ENCODE data around the gene ATRIP.

Gene ATRIP

DNA sequence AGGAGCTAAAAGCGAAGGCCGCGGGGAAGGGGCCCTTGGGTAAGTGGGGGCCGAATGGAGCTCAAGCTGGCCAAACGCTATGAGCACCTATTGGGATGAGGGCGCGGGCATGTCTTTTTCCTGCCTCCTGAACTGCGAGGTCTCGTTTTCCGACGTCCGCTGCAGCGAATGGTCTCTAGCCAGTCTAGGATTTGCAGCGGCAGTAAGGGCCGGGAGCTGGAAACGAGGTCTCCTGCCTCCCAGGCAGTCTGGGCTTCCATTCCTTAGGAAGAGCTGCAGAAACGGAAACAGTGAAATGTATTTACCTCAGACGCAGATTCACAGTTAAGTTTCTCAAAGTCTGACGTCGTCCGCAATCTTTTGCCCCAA, 6.0 kb upstream of the ATRIP start:
- no peak for TF ChIP-seq EZH2 (IDR thresholded peaks at IDR 0.05; ENCODE audit: borderline replicate concordance, low read length)
- TF ChIP-seq, protein P1, sequence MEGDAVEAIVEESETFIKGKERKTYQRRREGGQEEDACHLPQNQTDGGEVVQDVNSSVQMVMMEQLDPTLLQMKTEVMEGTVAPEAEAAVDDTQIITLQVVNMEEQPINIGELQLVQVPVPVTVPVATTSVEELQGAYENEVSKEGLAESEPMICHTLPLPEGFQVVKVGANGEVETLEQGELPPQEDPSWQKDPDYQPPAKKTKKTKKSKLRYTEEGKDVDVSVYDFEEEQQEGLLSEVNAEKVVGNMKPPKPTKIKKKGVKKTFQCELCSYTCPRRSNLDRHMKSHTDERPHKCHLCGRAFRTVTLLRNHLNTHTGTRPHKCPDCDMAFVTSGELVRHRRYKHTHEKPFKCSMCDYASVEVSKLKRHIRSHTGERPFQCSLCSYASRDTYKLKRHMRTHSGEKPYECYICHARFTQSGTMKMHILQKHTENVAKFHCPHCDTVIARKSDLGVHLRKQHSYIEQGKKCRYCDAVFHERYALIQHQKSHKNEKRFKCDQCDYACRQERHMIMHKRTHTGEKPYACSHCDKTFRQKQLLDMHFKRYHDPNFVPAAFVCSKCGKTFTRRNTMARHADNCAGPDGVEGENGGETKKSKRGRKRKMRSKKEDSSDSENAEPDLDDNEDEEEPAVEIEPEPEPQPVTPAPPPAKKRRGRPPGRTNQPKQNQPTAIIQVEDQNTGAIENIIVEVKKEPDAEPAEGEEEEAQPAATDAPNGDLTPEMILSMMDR (IDR thresholded peaks at IDR 0.05; ENCODE audit: low read length) = no peak
- H3K36me3 ChIP-seq (ENCODE audit: insufficient read depth, low read length) = peaks cover 34% of the 10 kb centered on the region
- peak overlapping the region; percentile 55 for H3K27ac ChIP-seq (ENCODE audit: low read depth, low read length, poor library complexity, severe bottlenecking)
- H3K9me2 ChIP-seq (ENCODE audit: low read depth, low read length) = no peaks in the 10 kb centered on the region
- H3K4me1 ChIP-seq (ENCODE audit: insufficient read depth, low read length, severe bottlenecking) = peaks cover 56% of the 10 kb centered on the region
- H3F3A ChIP-seq (ENCODE audit: insufficient read depth, low read length) = 0 out of 2 replicates have a peak, but pooled peaks cover 2% of the 10 kb centered on the region
- peak overlapping the region; percentile 76 for H3K4me2 ChIP-seq (ENCODE audit: low read length)
- peak overlapping the region; percentile 80 for H3K4me3 ChIP-seq (ENCODE audit: low read depth, low read length, poor library complexity, severe bottlenecking)
- H3K79me2 ChIP-seq (ENCODE audit: insufficient read depth, low read length) = peaks cover 19% of the 10 kb centered on the region
- H4K20me1 ChIP-seq (ENCODE audit: insufficient read depth, low read length) = no peaks in the 10 kb centered on the region
- H3K9ac ChIP-seq (ENCODE audit: low read length) = peak overlapping the region; percentile 83
- H3K27me3 ChIP-seq (ENCODE audit: insufficient read depth, low read length) = no peaks in the 10 kb centered on the region
- H3K9me3 ChIP-seq (ENCODE audit: low read length) = no peaks in the 10 kb centered on the region
- H2AFZ ChIP-seq (ENCODE audit: low read length) = no peak overlapping the region

DNA sequence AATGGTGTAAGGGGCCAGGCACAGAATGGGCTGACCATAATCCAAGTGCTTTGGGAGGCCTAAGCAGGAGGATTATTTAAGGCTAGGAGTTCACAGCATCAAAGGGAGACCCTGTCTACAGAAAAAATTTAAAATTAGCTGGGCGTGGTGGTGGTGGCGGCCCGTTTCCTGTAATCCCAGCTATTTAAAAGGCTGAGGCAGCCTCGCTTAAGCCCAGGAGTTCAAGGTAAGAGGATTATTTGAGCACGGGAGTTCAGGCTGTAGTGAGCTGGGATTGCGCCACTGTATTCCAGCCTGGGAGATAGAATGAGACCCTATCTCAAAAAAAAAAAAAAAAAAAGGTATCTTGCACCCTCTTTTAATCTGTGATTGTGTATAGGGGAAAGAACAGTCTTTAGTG, 4.6 kb upstream of the ATRIP start:
- no peaks in the 10 kb centered on the region for H3K27me3 ChIP-seq (ENCODE audit: insufficient read depth, low read length)
- H3K9ac ChIP-seq (ENCODE audit: low read length) = peak overlapping the region; percentile 83; the same call in 1 of the 2 replicates
- peaks cover 49% of the 10 kb centered on the region for H3K4me1 ChIP-seq (ENCODE audit: insufficient read depth, low read length, severe bottlenecking)
- peak overlapping the region; percentile 80 for H3K4me3 ChIP-seq (ENCODE audit: low read depth, low read length, poor library complexity, severe bottlenecking)
- no peaks in the 10 kb centered on the region for H4K20me1 ChIP-seq (ENCODE audit: insufficient read depth, low read length)
- H3K9me3 ChIP-seq (ENCODE audit: low read length) = no peaks in the 10 kb centered on the region
- 0 out of 2 replicates have a peak, but pooled peaks cover 2% of the 10 kb centered on the region for H3F3A ChIP-seq (ENCODE audit: insufficient read depth, low read length)
- H3K9me2 ChIP-seq (ENCODE audit: low read depth, low read length) = no peaks in the 10 kb centered on the region
- no peak overlapping the region for H3K27ac ChIP-seq (ENCODE audit: low read depth, low read length, poor library complexity, severe bottlenecking)
- TF ChIP-seq, protein P1 (IDR thresholded peaks at IDR 0.05; ENCODE audit: low read length) = no peak
- TF ChIP-seq EZH2 (IDR thresholded peaks at IDR 0.05; ENCODE audit: borderline replicate concordance, low read length) = no peak
- peaks cover 34% of the 10 kb centered on the region for H3K36me3 ChIP-seq (ENCODE audit: insufficient read depth, low read length)
- H2AFZ ChIP-seq (ENCODE audit: low read length) = no peak overlapping the region
- H3K79me2 ChIP-seq (ENCODE audit: insufficient read depth, low read length) = peaks cover 20% of the 10 kb centered on the region
- H3K4me2 ChIP-seq (ENCODE audit: low read length) = peak overlapping the region; percentile 76

DNA sequence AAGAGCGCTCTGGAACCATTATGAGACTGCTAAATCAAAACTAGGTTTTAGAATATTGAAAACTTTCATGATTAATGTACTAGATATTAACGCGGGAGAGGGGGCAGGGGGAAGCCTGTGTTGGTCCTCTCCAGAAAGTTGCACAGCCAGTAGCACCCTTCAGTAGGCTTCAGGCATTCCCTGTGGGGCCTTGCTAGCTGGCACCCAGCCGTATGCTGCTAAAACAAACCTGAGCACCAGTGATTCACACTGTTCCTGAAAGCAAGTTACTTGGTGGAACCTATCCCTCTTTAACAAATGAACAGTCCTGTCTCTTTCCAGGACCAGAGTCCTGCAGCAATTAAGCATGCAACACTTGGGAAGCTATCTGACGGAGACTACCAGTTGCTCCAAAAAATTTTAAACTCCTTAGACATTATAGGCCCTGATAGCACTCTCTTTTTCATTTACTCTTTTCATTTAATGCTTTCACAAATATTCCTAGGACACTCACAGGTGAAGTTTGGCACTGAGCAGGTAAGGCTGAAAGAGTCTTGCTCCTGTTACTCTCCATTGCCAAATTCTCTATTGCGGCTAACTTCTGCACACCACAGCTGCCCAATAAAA, 1.2 kb upstream of the ATRIP start:
- no peak overlapping the region for H2AFZ ChIP-seq (ENCODE audit: low read length)
- H3K4me3 ChIP-seq (ENCODE audit: low read depth, low read length, poor library complexity, severe bottlenecking) = peak overlapping the region; percentile 81
- no peak overlapping the region for H3K27ac ChIP-seq (ENCODE audit: low read depth, low read length, poor library complexity, severe bottlenecking)
- H3K79me2 ChIP-seq (ENCODE audit: insufficient read depth, low read length) = peaks cover 27% of the 10 kb centered on the region
- no peaks in the 10 kb centered on the region for H3K27me3 ChIP-seq (ENCODE audit: insufficient read depth, low read length)
- peaks cover 39% of the 10 kb centered on the region for H3K36me3 ChIP-seq (ENCODE audit: insufficient read depth, low read length)
- no peaks in the 10 kb centered on the region for H4K20me1 ChIP-seq (ENCODE audit: insufficient read depth, low read length)
- H3F3A ChIP-seq (ENCODE audit: insufficient read depth, low read length) = 0 out of 2 replicates have a peak, but pooled peaks cover 2% of the 10 kb centered on the region
- no peaks in the 10 kb centered on the region for H3K9me2 ChIP-seq (ENCODE audit: low read depth, low read length)
- TF ChIP-seq EZH2 (IDR thresholded peaks at IDR 0.05; ENCODE audit: borderline replicate concordance, low read length) = no peak
- TF ChIP-seq, protein P1 (IDR thresholded peaks at IDR 0.05; ENCODE audit: low read length) = no peak
- H3K4me1 ChIP-seq (ENCODE audit: insufficient read depth, low read length, severe bottlenecking) = peaks cover 41% of the 10 kb centered on the region
- H3K9me3 ChIP-seq (ENCODE audit: low read length) = no peaks in the 10 kb centered on the region
- H3K4me2 ChIP-seq (ENCODE audit: low read length) = peak overlapping the region; percentile 97
- peak overlapping the region; percentile 81; the same call in 1 of the 2 replicates for H3K9ac ChIP-seq (ENCODE audit: low read length)

Measured in OCI-LY1 (cell line).